Neural cell (in vitro differentiated cells): ENCODE measurements around the gene VEZF1.

Experiments
- EZH2 ChIP-seq: fragments of 200-600, 300-800 bp; shearing (Covaris generic), sonication (generic); IDR thresholded peaks from 2 replicates; pipeline ENCODE4 v1.6.1; 2014; ENCODE audit warnings: antibody characterized with exemption, low read length, borderline replicate concordance, mild to moderate bottlenecking; ENCODE audit not compliant: insufficient read depth, poor library complexity, severe bottlenecking
- POLR2AphosphoS5 ChIP-seq: IDR thresholded peaks from 2 replicates; pipeline ENCODE4 v1.6.1; 2012
- SMC3 ChIP-seq: fragments of 450-650 bp; conservative IDR thresholded peaks from 2 replicates; pipeline ENCODE4 v1.6.1; 2014; ENCODE audit warnings: antibody characterized with exemption, mild to moderate bottlenecking, moderate library complexity; ENCODE audit not compliant: poor library complexity
- TAF1 ChIP-seq: IDR thresholded peaks from 2 replicates; pipeline ENCODE4 v1.6.1; 2012; ENCODE audit warnings: low read depth
- TF ChIP-seq, protein P1 (sequence below): fragments of 450-650 bp; IDR thresholded peaks from 2 replicates; pipeline ENCODE4 v1.5.1; 2014; ENCODE audit warnings: antibody characterized with exemption, mild to moderate bottlenecking, moderate library complexity; ENCODE audit not compliant: poor library complexity, severe bottlenecking

DNA sequence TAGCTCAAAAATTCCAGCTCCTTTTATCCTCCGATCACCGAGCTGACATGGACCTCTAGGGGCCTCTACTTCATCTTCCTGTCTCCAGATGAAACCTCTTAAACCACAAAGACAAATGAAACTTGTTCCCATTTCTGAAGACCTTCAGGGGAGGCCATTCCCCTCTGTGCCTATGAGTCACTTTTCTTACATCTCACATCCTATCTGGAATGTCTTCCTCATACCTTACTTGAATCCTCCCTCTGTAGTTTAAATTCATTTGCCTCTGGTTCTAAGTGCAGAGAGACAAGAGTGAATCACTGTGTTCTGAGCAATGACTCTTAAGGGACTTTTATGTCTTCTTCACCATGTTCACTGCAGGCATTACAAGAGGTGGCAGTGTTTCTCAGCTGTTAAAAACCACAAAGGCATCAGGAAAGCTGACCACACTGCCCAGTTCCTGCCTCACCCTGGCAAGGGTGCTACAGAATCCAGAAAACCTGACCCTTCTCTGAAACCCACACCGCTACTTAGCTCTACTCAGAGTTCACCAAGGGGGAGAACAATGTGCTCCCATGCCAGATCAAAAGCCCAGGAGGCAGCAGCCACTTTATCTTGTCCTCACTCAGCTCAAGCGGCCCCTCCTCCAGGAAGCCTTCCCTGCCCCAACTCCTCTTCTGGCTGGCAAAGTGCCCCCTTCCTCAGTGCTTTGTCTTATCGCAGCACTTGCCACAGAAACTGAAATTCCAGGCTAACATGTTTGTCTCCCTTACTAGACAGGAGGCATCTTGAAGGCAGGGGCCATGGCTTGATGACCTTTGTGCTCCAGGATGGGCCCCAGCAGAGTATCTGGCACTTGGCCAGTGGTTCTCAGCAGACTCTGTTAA, 39.3 kb downstream of the VEZF1 start:
- no peak for TF ChIP-seq EZH2
- TF ChIP-seq, protein P1, sequence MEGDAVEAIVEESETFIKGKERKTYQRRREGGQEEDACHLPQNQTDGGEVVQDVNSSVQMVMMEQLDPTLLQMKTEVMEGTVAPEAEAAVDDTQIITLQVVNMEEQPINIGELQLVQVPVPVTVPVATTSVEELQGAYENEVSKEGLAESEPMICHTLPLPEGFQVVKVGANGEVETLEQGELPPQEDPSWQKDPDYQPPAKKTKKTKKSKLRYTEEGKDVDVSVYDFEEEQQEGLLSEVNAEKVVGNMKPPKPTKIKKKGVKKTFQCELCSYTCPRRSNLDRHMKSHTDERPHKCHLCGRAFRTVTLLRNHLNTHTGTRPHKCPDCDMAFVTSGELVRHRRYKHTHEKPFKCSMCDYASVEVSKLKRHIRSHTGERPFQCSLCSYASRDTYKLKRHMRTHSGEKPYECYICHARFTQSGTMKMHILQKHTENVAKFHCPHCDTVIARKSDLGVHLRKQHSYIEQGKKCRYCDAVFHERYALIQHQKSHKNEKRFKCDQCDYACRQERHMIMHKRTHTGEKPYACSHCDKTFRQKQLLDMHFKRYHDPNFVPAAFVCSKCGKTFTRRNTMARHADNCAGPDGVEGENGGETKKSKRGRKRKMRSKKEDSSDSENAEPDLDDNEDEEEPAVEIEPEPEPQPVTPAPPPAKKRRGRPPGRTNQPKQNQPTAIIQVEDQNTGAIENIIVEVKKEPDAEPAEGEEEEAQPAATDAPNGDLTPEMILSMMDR: no peak
- TF ChIP-seq POLR2AphosphoS5: no peak
- no peak for TF ChIP-seq TAF1
- no peak for TF ChIP-seq SMC3
